Measurements from ENCODE around the gene EVL.
"Not testable (repeated sequence)": the region's sequence is repeated elsewhere in the genome, so short reads cannot be mapped to it uniquely, and the experiment has no call there.

EVL gene

GRCh38 chr14:100165831-100166440, 100.7 kb downstream of the EVL start:
- DNase-seq (ENCODE audit: low read depth, low spot score) = no peak

GRCh38 chr14:100168506-100168905, 103.3 kb downstream of the EVL start:
- DNase-seq (ENCODE audit: low read depth, low spot score) = no peak

GRCh38 chr14:100170880-100171279, 105.7 kb downstream of the EVL start:
- DNase-seq (ENCODE audit: low read depth, low spot score) = no peak

GRCh38 chr14:100172811-100173210, 107.6 kb downstream of the EVL start:
- DNase-seq (ENCODE audit: low read depth, low spot score) = no peak

GRCh38 chr14:100173353-100173752, 108.1 kb downstream of the EVL start:
- DNase-seq (ENCODE audit: low read depth, low spot score) = no peak

GRCh38 chr14:100176811-100177327, 111.6 kb downstream of the EVL start:
- no peak for DNase-seq (ENCODE audit: low read depth, low spot score)

- DNase-seq (ENCODE audit: low read depth, low spot score) = no peak
These were observed 113.5 kb downstream of the EVL start for GRCh38 chr14:100178691-100179090.

GRCh38 chr14:100180671-100181070, 115.4 kb downstream of the EVL start:
- not testable (repeated sequence) for DNase-seq (ENCODE audit: low read depth, low spot score)

GRCh38 chr14:100181876-100182551, 116.8 kb downstream of the EVL start:
- peak; percentile 30 for DNase-seq (ENCODE audit: low read depth, low spot score)

- no peak for DNase-seq (ENCODE audit: low read depth, low spot score)
These were observed 122.1 kb downstream of the EVL start for GRCh38 chr14:100187247-100187833.

GRCh38 chr14:100188392-100189030, 123.3 kb downstream of the EVL start:
- DNase-seq (ENCODE audit: low read depth, low spot score) = no peak

GRCh38 chr14:100190126-100190525, 124.9 kb downstream of the EVL start:
- no peak for DNase-seq (ENCODE audit: low read depth, low spot score)

GRCh38 chr14:100191584-100192249, 126.5 kb downstream of the EVL start:
- no peak for DNase-seq (ENCODE audit: low read depth, low spot score)

- DNase-seq (ENCODE audit: low read depth, low spot score) = no peak
These were observed 127.0 kb downstream of the EVL start for GRCh38 chr14:100192250-100192671.

GRCh38 chr14:100192672-100193416, 127.6 kb downstream of the EVL start:
- peak; percentile 99 for DNase-seq (ENCODE audit: low read depth, low spot score)
